Neural cell (in vitro differentiated cells): ENCODE measurements around the gene EHD4.

Experiments
- CTCF ChIP-seq: fragments of 450-650 bp; IDR thresholded peaks from 2 replicates; pipeline ENCODE4 v1.5.1; 2014; ENCODE audit warnings: antibody characterized with exemption, mild to moderate bottlenecking, moderate library complexity; ENCODE audit not compliant: poor library complexity, severe bottlenecking
- EP300 ChIP-seq: fragments of 450-650 bp; conservative IDR thresholded peaks from 2 replicates; pipeline ENCODE4 v1.6.1; 2014; ENCODE audit warnings: antibody characterized with exemption, mild to moderate bottlenecking, moderate library complexity; ENCODE audit not compliant: poor library complexity, severe bottlenecking
- EZH2 ChIP-seq: fragments of 200-600, 300-800 bp; shearing (Covaris generic), sonication (generic); IDR thresholded peaks from 2 replicates; pipeline ENCODE4 v1.6.1; 2014; ENCODE audit warnings: antibody characterized with exemption, low read length, borderline replicate concordance, mild to moderate bottlenecking; ENCODE audit not compliant: insufficient read depth, poor library complexity, severe bottlenecking
- POLR2AphosphoS5 ChIP-seq: IDR thresholded peaks from 2 replicates; pipeline ENCODE4 v1.6.1; 2012
- RAD21 ChIP-seq: fragments of 450-650 bp; conservative IDR thresholded peaks from 2 replicates; pipeline ENCODE4 v1.6.1; 2014; ENCODE audit warnings: antibody characterized with exemption, mild to moderate bottlenecking, moderate library complexity
- REST ChIP-seq: IDR thresholded peaks from 2 replicates; pipeline ENCODE4 v1.6.1; 2012; ENCODE audit warnings: borderline replicate concordance
- SMC3 ChIP-seq: fragments of 450-650 bp; conservative IDR thresholded peaks from 2 replicates; pipeline ENCODE4 v1.6.1; 2014; ENCODE audit warnings: antibody characterized with exemption, mild to moderate bottlenecking, moderate library complexity; ENCODE audit not compliant: poor library complexity
- TAF1 ChIP-seq: IDR thresholded peaks from 2 replicates; pipeline ENCODE4 v1.6.1; 2012; ENCODE audit warnings: low read depth

- TF ChIP-seq CTCF (no peak), POLR2AphosphoS5 (no peak), EZH2 (no peak), REST (no peak), SMC3 (no peak), RAD21 (no peak), TAF1 (no peak), EP300 (no peak)
These were observed 76.4 kb downstream of the EHD4 start for GRCh38 chr15:41895957-41896356.
